ENCODE results near the gene P2RY8.

P2RY8 gene

DNA sequence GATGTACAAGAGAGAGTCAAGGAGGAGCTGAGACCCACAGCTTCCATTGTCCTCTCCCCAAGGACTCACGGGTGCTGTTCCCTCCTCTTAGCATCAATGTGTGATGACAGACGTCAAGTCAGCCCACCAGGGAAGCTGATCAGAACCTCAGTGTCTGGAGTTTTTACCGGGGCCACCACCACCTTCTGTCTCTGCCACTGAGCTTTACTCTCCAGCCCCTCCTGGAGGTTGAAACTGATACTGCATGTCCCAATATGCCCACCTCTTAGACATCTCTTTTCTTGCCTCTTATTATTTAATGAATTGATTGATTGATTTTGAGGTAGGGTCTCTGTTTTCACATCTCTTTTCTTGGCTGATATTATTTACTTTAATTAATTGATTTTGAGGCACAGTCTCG lies 44.1 kb upstream of the P2RY8 start:
- Histone ChIP-seq H3K27me3 (replicated peaks; ENCODE audit: insufficient read depth, low read length) (no peaks in the 10 kb centered on the region), H3K27ac (ENCODE audit: low read length) (no peak overlapping the region), H3K4me3 (ENCODE audit: low read length) (no peak overlapping the region), H3K79me2 (ENCODE audit: low read length) (no peaks in the 10 kb centered on the region), H3K9ac (ENCODE audit: low read length) (no peak overlapping the region), H3K9me2 (replicated peaks; ENCODE audit: insufficient read depth, low read length) (no peaks in the 10 kb centered on the region), H3F3A (ENCODE audit: insufficient read depth, low read length) (peaks cover 4% of the 10 kb centered on the region), H3K4me2 (ENCODE audit: low read depth, low read length) (no peak overlapping the region), H3K36me3 (replicated peaks; ENCODE audit: insufficient read depth, low read length) (no peaks in the 10 kb centered on the region), H3K9me3 (replicated peaks; ENCODE audit: insufficient read depth, low read length) (no peaks in the 10 kb centered on the region), H2AFZ (ENCODE audit: low read length) (no peak overlapping the region), H3K4me1 (ENCODE audit: low read length) (peaks cover 5% of the 10 kb centered on the region; the same call in 1 of the 2 replicates), H4K20me1 (ENCODE audit: insufficient read depth, low read length) (no peaks in the 10 kb centered on the region)
- TF ChIP-seq, protein P1, sequence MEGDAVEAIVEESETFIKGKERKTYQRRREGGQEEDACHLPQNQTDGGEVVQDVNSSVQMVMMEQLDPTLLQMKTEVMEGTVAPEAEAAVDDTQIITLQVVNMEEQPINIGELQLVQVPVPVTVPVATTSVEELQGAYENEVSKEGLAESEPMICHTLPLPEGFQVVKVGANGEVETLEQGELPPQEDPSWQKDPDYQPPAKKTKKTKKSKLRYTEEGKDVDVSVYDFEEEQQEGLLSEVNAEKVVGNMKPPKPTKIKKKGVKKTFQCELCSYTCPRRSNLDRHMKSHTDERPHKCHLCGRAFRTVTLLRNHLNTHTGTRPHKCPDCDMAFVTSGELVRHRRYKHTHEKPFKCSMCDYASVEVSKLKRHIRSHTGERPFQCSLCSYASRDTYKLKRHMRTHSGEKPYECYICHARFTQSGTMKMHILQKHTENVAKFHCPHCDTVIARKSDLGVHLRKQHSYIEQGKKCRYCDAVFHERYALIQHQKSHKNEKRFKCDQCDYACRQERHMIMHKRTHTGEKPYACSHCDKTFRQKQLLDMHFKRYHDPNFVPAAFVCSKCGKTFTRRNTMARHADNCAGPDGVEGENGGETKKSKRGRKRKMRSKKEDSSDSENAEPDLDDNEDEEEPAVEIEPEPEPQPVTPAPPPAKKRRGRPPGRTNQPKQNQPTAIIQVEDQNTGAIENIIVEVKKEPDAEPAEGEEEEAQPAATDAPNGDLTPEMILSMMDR (IDR thresholded peaks at IDR 0.05; ENCODE audit: low read length): peak; percentile 63
- TF ChIP-seq EZH2phosphoT487 (IDR thresholded peaks at IDR 0.05; ENCODE audit: low read length): no peak
- peak; percentile 47 for DNase-seq

DNA sequence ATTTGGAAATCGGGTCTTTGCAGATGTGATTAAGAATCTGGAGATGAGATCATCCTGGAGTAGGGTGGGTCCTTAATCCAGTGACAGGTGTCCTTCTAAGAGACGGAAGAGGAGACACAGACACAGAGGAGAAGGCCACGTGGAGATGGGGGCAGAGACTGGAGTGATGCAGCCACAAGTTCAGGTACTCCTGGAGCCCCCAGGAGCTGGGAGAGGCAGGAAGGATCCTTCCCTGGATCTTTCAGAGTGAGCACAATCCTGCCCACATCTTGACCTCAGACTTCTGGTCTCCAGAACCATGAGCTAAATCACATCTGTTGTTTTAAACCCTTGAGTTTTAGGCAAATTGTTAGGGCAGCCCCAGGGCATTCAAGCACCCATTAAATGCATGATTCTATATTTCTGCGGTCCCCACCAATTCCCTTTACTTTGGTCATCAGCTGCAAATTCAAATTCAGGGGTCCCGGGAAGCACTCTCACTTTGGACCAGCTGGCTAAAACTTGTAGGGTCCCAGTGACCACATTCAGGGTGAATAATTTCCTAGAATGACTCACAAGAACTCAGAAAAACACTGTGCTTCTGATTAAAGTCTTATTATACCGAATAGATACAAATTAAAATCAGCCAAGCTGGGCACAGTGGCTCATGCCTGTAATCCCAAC lies 41.7 kb upstream of the P2RY8 start:
- Histone ChIP-seq H4K20me1 (ENCODE audit: insufficient read depth, low read length) (no peaks in the 10 kb centered on the region), H3F3A (ENCODE audit: insufficient read depth, low read length) (peaks cover 4% of the 10 kb centered on the region), H2AFZ (ENCODE audit: low read length) (no peak overlapping the region), H3K9ac (ENCODE audit: low read length) (no peak overlapping the region), H3K4me2 (ENCODE audit: low read depth, low read length) (no peak overlapping the region), H3K4me1 (ENCODE audit: low read length) (no peaks in the 10 kb centered on the region), H3K27ac (ENCODE audit: low read length) (no peak overlapping the region), H3K36me3 (replicated peaks; ENCODE audit: insufficient read depth, low read length) (no peaks in the 10 kb centered on the region), H3K79me2 (ENCODE audit: low read length) (no peaks in the 10 kb centered on the region), H3K9me3 (replicated peaks; ENCODE audit: insufficient read depth, low read length) (no peaks in the 10 kb centered on the region), H3K27me3 (replicated peaks; ENCODE audit: insufficient read depth, low read length) (no peaks in the 10 kb centered on the region), H3K9me2 (replicated peaks; ENCODE audit: insufficient read depth, low read length) (no peaks in the 10 kb centered on the region), H3K4me3 (ENCODE audit: low read length) (no peak overlapping the region)
- TF ChIP-seq, protein P1 (IDR thresholded peaks at IDR 0.05; ENCODE audit: low read length): no peak
- no peak for TF ChIP-seq EZH2phosphoT487 (IDR thresholded peaks at IDR 0.05; ENCODE audit: low read length)
- no peak for TF ChIP-seq EZH2 (optimal IDR thresholded peaks at IDR 0.05; ENCODE audit: low read depth, low read length)
- no peak for DNase-seq

DNA sequence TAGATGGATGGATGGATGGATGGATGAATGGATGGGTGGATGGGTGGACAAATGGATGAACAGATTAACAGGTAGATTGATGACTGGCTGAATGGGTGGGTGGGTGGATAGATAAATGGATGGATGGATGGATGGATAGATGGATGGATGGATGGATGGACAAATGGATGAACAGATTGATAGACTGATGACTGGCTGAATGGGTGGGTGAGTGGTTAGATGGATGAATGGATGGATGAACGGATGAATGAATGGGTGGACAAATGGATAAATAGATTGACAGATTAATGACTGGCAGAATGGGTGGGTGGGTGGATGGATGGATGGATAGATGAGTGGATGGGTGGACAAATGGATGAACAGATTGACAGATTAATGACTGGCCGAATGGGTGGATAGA lies 40.9 kb upstream of the P2RY8 start:
- H3K9me2 ChIP-seq (replicated peaks; ENCODE audit: insufficient read depth, low read length): no peaks in the 10 kb centered on the region
- no peaks in the 10 kb centered on the region for H3K36me3 ChIP-seq (replicated peaks; ENCODE audit: insufficient read depth, low read length)
- TF ChIP-seq, protein P1 (IDR thresholded peaks at IDR 0.05; ENCODE audit: low read length): no peak
- TF ChIP-seq EZH2phosphoT487 (IDR thresholded peaks at IDR 0.05; ENCODE audit: low read length) (no peak), EZH2 (optimal IDR thresholded peaks at IDR 0.05; ENCODE audit: low read depth, low read length) (no peak)
- DNase-seq: no peak
- peaks cover 3% of the 10 kb centered on the region for H3F3A ChIP-seq (ENCODE audit: insufficient read depth, low read length)
- H3K4me2 ChIP-seq (ENCODE audit: low read depth, low read length): no peak overlapping the region
- H3K4me3 ChIP-seq (ENCODE audit: low read length): no peak overlapping the region
- H2AFZ ChIP-seq (ENCODE audit: low read length): no peak overlapping the region
- no peaks in the 10 kb centered on the region for H4K20me1 ChIP-seq (ENCODE audit: insufficient read depth, low read length)
- no peaks in the 10 kb centered on the region for H3K4me1 ChIP-seq (ENCODE audit: low read length)
- no peak overlapping the region for H3K27ac ChIP-seq (ENCODE audit: low read length)
- no peaks in the 10 kb centered on the region for H3K79me2 ChIP-seq (ENCODE audit: low read length)
- no peak overlapping the region for H3K9ac ChIP-seq (ENCODE audit: low read length)
- H3K9me3 ChIP-seq (replicated peaks; ENCODE audit: insufficient read depth, low read length): no peaks in the 10 kb centered on the region
- H3K27me3 ChIP-seq (replicated peaks; ENCODE audit: insufficient read depth, low read length): no peaks in the 10 kb centered on the region

All from MM.1S (cell line).